RKO (cell line): ENCODE data around the gene C1D.

Experiments
- DNase-seq: peaks from one replicate; pipeline ENCODE4 v3.0.0-alpha.2; 2016; ENCODE audit warnings: low spot score

Gene C1D

DNA sequence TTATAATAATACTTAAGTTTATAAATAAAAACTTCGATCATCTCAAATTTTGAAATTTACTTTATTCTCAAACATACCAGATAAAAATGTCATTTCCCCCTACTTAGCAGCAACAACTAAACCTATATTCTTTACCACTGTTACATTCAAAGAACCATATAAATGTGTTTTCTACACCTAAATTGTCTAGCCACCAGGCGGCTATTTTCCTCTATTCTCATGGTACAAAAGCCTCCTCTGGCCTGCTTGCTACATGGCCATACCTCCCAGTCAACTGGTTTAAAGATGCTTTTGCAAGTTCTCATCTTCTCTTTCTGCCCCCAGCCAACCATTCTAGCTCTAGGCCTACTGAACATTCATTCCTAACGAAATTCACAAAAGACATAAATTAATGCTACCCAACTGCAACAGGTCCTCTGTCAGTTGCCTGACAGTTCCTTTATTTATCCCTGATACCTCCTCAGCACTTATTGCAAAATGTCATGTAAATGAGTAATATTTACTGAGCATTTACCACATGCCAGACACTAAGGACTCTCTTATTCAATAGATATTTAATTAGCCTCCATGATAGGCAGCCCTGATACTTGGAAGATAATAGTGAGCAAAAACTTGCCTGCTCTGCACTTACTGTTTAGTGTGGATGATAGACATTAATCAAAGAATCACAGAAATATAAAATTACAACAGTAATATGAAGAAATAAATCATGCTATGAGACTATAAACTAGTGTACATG is 5.0 kb downstream of the C1D start:
- DNase-seq, result no peak

DNA sequence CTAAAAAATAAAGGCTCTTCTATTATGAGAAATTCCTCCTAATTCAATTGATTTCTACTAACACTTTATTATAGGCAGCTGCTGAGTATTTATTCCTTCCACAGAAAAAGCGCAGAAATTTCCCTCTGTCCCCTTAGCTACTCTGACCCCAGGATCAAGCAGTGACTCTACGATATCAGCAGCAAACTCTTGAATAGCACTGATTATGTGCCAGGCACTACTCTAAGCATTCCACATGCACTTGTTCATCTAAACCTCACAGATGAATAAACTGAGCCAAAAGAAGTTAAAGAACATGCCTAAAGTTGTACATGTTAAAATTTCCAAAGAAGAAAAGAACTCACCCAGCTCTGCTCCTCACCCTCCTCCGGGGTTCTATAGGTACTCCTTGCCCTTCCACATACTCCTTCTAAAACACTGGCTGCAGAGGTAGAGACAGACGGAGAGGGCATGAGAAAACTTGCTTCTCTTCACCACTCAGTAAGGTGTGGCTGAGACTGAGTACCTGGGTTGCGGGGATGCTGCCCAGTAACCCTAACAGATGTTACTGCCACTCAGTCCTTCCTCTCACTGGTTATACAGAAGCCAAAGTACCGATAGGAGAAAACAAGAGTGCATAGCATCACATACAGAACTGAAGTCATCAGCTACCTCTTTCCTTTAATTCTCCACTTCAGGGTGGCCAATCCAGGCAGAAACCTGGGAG is 9.9 kb downstream of the C1D start:
- no peak for DNase-seq

DNA sequence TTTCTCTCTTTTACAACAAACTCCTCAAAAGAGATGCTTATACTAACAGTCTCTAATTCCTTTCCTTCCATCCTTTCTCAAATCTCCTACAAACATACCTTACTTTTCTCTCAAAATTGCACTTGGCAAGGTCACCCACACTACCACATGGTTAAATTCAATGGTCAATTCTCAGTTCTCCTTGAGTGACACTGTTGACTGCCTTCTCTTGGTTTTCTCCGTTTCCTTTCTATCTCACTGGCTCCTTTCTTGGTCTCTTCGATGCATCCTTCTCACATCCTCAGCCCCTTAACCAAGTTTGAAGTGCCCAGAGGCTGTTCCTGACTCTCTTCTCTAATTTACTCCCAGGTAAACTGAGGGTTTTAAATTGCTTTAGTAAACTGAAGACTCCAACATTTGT is 12.5 kb downstream of the C1D start:
- no peak for DNase-seq

DNA sequence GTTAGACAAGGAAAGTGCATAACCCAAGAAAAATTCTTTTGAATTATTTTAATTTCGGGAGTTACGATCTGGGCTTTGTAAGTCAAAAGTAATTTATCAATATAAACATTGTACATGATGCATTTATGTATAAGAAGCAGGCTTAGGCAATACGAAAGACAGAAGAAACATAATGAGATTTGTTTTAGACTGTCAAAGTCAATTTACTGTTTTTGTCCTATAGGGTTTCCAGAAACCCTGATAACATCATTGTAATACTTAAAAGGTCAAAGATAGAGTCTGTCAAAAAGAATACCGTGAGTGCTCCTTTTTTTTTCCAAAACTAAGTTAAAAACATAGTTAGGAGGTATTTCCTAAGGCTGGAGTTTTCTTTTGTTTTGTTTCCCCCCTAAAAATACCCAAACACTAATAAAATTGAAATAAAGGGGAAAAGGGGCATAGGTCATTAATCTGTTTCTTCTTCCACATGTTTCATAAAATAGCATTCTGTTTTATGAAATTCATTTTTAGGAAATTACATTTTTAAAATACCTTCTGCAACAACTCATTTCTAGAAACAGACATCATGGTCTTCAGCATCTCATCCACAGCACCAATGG is 16.1 kb downstream of the C1D start:
- DNase-seq, result no peak

DNA sequence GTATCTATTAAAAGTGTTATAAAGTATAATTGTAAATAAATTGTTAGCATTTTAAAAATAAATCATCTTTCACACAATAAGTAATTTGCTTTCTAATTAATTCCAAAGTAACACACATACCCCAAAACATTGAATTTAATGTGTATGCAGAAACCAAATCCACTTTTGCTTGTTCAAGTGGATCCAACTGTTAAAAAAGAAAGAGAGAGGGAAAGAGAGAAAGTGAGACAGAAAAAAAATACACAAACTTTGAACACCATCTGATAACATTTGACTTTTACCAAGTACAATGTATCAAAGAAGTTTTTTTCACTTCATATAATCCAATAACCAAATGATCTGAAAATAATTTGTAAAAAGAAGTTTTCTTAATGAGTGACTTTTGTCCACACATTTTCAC is 16.6 kb downstream of the C1D start:
- DNase-seq, result no peak

DNA sequence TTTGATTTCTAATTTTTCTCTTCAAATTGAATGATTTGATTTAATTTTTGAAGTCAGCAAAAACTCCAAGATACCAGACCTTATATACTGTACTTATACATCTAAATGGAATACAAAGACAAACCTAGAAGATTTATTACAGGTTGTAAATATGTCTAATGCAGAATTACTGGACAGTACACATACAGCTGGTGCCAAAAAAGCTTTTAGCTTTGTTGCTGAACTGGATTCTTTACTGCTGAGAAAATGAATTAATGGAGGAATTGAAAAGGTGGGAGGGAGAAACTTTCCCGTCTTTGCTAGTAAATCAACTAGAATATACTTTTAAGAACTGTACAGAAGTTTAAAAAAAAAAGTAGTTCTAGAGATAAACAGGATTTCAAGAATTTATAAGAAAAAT is 17.5 kb downstream of the C1D start:
- no peak for DNase-seq

DNA sequence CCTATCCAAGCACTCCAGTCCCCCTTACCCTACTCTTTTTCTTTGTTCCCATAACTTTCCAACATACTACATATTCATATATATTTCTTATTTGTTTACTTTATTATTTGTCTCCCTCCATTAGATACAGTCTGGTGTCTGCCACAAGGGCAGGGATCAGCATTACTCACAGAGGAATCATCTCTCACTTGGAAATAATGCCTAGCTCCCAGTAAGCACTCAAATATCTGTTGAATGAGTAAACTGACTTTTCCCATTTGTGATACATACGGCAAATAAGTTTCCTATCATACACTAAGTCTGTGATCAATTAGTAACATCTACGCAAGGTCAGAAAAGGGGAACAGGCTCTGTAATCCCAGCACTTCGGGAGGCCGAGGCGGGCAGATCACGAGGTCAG is 18.7 kb downstream of the C1D start:
- peak; percentile 42 for DNase-seq

DNA sequence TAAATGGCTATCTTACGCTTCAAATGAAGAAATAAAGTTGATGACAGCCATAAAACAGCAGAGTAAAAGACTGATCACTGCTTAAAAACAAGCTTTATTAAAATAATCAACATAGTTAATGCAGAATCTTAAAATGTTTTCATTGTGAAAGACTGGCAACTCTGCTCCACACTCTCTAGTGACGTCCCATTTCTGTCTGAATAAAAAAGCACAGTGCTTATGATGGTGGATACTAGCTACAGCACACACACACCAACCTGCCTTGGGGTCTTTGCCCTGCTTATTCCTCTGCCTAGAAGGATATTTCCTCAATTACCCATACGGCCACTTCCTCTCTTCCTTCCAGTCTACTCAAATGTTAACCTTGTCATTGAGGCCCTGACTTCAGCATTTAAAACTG is 19.1 kb downstream of the C1D start:
- DNase-seq, result no peak

DNA sequence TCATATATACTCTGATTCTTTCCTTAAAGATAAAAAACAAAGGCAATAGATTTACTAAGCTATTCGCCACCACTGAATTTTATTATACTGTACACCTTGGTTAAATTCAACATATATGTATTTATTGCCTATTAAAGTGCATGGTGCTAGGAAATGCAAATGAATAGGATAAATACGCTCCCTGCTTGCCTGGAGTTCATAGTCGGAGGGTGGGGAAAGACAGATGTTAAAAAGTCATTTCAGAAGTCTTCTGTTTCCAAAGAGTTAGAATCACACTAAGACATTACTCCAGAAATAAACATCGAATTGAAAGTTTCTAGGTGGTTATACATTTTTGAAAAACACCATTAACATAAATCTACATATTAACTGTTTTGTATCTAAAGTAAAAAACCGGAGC is 19.8 kb downstream of the C1D start:
- no peak for DNase-seq

DNA sequence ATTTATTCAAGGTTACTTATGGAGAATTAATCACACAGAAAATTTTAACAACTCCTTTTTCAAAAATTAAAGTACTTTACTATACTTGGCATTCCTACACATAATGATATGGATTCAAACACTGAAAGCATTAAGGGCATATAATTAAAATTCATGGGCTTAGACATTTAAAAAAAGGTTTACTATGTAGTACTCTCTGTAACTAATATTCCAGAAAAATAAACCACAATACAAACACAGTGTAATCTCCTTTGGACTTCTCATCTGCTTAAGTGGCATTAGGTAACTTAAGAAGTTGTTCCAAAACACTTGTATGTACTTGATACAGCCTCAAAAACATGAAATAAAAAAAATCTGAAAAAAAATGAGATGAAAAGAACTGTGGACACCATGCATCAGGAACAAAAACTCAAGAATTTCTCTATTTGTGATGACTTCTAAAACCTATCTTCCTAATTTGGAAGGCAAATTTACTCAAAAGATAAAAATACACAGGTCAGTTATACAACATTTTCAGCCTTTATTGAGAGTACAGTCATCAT is 21.0 kb downstream of the C1D start:
- no peak for DNase-seq

DNA sequence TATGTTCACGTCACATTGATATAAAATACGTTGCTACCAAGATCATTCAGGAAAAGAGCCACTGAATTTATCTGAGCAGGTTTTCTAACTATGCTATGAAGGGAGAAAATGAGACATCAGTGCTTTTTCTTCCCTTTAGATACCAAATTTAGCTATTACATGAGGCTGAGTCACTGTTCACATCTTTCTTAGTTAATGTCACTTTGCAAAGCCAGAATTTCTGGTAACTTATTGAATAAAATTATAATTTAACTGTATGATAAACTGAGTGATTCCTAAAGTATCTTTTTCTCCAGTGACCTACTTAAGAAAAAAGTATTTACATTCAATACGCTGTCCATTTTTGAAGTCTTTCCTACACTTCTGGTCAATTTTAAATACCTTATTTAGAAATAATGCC is 22.7 kb downstream of the C1D start:
- DNase-seq, result no peak

DNA sequence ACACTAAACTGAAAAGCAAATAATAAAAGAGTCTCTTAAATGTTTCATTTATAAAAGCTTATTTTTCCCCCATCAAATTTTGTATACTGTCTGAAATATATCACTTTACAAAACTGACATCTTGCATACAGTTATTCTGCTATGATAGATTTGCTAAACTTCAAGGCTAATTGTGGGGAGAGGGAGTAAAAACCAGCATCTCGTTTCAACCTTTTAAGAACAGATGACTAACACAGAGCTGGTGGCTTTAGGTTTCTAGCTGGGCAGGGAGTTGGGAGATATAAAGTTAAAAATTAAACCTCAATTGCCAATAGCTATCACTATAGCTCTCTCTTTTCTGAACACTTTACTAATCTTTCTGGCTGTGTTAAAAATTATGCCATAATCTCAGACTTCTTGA is 23.5 kb downstream of the C1D start:
- DNase-seq, result no peak

DNA sequence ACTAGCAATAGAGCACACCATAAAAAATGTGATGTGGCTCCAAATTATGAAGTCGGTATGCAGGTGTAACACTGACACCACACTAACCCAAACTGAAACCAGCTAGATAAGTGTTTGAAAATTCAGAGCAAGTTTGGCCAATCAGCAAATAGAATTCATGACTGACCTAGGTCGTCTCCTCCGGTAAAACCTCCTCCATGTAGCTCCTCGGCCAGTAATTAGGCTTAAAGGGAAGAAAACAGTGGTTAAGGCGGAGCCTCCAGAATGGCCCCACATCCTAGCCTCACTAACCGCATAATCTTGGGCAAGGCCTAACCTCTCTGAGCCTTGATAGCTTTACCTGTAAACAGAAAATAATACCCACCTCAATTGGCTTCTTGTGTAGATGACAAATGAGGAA is 30.1 kb downstream of the C1D start:
- no peak for DNase-seq

DNA sequence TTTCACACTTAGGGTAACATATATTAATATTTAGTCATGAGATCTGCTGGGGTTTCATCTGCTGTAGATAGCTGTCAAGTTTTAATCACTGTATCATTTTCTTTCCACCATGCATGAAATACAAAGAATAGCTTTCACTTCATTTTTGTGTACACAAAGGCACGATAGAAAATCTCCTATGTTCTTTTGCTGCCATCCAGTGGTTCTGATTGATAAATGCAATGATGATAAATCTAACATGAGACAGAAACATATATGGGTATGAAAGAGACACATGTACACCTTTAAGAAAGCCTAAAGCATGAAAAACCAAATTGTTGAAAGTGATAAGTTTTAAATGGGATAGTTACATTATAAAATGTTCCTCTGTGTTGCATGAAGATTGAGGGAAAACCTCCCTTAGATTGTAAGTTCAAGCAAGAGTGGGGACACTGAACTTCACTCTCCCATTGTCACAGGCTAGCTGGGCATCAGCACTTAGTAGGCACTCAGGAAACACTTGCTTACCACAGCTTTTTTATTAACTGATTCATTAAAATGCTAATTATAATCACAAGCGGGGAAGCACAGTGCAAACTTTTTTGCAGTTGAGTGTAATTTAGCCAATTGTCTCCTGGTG is 31.2 kb downstream of the C1D start:
- DNase-seq, result peak; percentile 75

DNA sequence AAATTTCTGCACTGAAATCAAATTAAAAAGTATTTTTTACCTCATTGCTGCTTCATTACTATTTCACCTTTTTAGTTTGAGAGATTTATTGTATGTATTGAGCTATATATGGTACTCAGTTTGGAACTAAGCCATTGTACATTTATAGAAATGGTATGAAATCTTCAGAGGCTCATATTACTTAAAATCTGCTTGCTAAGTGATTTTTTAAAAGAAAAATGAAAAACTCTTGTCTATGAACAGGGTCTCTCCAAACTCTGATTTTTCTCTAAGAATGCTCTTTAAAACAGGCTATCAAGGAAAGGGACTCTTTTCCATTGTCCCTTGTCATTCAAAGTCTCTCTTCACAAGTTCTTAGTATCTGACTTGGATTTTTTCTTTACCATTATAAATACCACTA is 31.8 kb downstream of the C1D start:
- DNase-seq, result no peak

DNA sequence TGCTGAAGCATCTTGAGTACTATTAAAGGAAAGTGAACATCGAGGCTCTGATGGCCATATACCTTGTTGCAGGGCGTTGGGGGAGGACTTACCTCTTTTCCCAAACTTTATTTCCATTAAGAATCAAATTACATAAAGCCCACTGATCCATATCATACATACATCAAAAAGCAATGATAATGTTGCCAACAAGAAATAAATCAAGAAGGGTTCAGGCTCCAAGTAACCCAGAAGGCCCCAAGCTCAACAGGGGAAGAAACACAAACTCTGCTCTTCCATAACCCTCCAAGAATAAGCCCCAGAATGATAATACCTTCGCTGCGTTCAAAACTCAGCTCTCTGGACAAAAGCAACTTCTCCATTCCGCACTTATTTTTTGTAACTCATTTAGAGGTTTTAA is 32.3 kb downstream of the C1D start:
- no peak for DNase-seq

DNA sequence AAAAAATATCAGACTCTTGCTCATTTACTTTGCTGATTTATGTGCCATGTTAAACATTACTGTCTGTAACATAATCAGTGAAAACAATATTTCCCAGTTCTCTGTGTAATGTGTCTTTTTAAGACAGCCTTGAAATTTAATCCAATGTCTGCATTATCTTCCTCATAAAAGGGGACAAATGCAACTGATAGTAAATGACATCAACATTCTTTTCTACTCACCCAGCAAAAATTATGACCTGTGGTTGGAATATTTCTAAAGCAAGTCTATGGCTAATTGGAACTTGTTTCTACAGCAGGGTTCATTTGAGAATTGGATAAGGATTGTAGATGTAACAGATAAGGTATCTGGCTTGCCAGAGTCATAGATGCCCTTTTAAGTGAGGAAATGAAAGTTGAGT is 34.8 kb downstream of the C1D start:
- DNase-seq, result no peak

DNA sequence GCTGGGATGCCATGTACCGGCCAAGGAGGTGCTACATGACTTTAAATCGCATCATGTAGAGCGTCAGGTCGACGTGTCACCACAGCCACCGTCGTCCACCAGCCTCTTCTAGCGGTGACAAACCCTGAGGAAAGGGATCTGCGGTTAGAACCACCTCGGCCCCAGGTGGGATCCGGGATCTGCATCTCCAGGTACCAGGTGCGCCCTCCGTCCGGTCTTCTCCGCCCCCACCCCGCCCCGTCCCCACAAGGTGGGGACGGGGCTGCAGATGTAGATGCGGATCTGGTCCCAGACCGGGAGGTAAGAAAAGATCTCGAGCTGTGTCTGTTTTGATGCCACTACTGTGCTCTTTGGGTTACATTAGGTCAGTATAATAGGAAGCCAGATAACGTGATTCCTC is 38.4 kb downstream of the C1D start:
- no peak for DNase-seq

DNA sequence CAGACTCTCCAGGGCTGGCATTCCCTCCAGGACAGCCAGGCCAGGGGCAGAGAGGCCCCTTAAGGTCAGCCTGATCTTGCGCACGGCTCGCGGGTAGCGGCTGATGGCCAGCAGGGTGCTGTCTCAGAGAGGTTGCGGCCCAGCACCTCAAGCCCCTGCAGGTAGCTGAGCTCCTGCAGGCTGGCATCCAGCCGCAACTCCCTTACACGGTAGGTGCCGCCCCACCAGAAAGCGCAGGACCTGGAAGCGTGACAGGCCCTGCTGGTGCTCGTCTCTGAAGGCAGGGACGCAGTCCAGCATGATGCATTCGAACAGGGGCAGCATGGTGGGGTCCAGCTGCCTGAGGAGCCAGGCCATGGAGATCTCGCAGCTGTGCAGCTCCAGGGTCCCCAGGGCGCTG is 38.9 kb downstream of the C1D start:
- no peak for DNase-seq

DNA sequence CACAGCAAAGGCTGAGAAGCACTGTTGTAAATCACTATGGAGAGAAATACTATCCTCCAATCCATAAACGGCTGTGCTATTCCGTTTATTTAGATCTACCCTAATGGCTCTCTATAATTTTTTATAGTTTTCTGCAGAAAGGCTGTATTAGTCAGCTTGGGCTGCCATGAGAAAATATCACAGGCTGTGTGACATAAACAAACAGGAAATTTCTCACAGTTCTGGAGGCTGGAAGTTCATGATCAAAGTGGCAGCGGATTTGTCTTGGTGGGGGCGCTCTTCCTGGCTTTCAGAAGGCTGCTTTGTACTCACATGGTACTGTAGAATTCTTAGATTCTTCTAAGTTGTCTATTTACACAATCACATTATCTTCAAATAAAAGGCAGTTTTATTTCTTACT is 44.1 kb downstream of the C1D start:
- DNase-seq, result no peak

DNA sequence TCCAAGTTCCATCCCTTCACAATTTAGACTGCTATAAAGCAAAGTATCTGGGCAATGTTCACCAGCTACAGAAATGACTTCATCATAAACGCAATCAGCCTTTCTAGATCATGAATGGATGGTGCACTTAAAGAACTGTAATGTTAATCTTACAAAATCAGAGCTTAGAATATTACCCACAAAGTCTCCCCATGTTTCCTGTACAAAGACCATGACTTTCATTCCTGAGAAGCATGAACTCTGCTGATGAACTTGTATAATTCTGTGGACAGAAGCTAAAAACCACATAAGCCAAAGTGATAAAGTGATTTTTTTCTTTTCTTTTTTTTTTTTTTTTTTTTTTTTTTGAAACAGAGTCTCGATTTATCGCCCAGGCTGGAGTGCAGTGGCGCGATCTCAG is 53.3 kb downstream of the C1D start:
- DNase-seq, result no peak

DNA sequence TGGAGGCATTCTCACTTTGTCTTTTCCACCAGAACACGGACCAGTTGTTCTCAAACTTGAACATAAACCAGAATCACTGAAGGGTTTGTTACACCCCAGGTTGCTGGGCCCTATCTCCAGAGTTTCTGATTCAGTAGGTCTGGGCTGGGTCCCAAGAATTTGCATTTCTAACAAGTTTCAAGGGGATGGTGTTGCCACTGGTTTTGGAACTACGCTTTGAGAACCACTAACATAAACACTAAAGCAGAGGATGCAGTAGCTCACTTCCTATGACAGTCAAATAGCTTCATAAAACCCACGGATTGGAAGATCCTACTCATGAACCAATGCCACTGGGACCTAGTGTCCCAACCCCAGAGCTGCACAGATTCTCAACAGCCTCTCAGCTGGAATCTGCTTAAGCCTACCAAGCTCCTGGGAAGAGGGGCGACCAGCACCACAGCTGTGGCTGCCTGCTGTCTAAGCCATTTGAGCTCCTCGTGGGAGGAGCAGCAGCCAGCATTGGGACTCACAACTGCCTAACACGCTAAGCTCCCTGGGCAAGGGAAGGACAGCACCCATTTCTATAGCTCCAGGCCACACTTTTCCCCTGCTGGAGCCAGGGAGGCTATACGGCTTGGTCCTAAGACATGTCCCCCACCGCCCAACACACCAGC is 62.5 kb downstream of the C1D start:
- DNase-seq, result no peak
